Stomach (tissue), 9 donors: ENCODE data around the gene IMPG1. TPM values are rescaled to one million over a fixed set of nuclear protein-coding genes. Genes with fewer than 3 reads are reported as not detected.

Source experiments
- DNase-seq, 2 donors: peaks; one replicate each; pipeline versions ENCODE4 v3.0.0 to v3.0.0-alpha.2; 2013 to 2019
- H3K27ac ChIP-seq, 5 donors: fragments of 200-600 bp in 4 of 5; sonication (generic) in 4 of 5; one replicate each; pipeline ENCODE4 v1.5.1; 2013 to 2019; ENCODE audit warnings: mild to moderate bottlenecking in 1 of 5, moderate library complexity in 1 of 5
- H3K27me3 ChIP-seq, 3 donors: fragments of 200-600 bp; sonication (generic); one replicate each; pipeline ENCODE4 v1.5.1; 2017 to 2019; ENCODE audit warnings: mixed run types in 1 of 3
- H3K36me3 ChIP-seq, 4 donors: fragments of 200-600 bp; sonication (generic); 1 replicate in 3 of 4; 2 replicates in 1 of 4; pipeline ENCODE4 v1.5.1; 2016 to 2019
- H3K4me1 ChIP-seq, 4 donors: fragments of 200-600 bp; sonication (generic); one replicate each; pipeline ENCODE4 v1.5.1; 2016 to 2019
- H3K4me3 ChIP-seq, 4 donors: fragments of 200-600 bp; sonication (generic) in 3 of 4; one replicate each; pipeline ENCODE4 v1.5.1; 2016 to 2019; ENCODE audit warnings: mild to moderate bottlenecking in 1 of 4
- H3K9me3 ChIP-seq, 4 donors: fragments of 200-600 bp; sonication (generic); one replicate each; pipeline ENCODE4 v1.5.1; 2016 to 2019
- CTCF ChIP-seq, 7 experiments: fragments of 450-650 bp in 4 of 7; fragments of 200-600 bp in 3 of 7; sonication (generic) in 3 of 7; IDR thresholded peaks; one replicate each; pipeline ENCODE4 v1.5.1; 2016 to 2019; ENCODE audit warnings: antibody characterized with exemption in 7 of 7, control low read depth in 2 of 7, mild to moderate bottlenecking in 1 of 7
- EP300 ChIP-seq: sonication (generic); formaldehyde crosslinking; IDR thresholded peaks from one replicate; pipeline ENCODE4 v1.6.1; 2017; ENCODE audit warnings: antibody characterized with exemption
- POLR2A ChIP-seq, 4 donors: fragments of 450-650 bp; IDR thresholded peaks; one replicate each; pipeline ENCODE4 v1.6.1; 2016; ENCODE audit warnings: antibody characterized with exemption in 4 of 4, control low read depth in 2 of 4, mild to moderate bottlenecking in 1 of 4, moderate library complexity in 1 of 4
- POLR2AphosphoS5 ChIP-seq, 3 donors: sonication (generic); formaldehyde crosslinking; IDR thresholded peaks; one replicate each; pipeline ENCODE4 v1.6.1; 2016; ENCODE audit warnings: antibody characterized with exemption in 3 of 3
- WGBS, 5 donors: extraction: QIAGEN DNeasy Blood & Tissue Kit in 3 of 5; methylation state at CpG; one replicate each; pipeline versions ENCODE4 v1.1.5 to v1.1.7; 2013 to 2018; 5-methylcytosine and 5-hydroxymethylcytosine counted together
- intact Hi-C: fragments of 100-400 bp; cut with DNase I; formaldehyde crosslinking; loops from one replicate; pipeline ENCODE4 v1.15.1; 2023; ENCODE audit warnings: low total_unique reads
- polyA plus RNA-seq, 3 donors: library from polyadenylated mRNA; stranded (reverse); fragments of 200-250 nt; gene quantifications; one replicate each; pipeline ENCODE4 v1.2.3, GENCODE V29; 2013
- total RNA-seq, 5 donors: library from RNA; depleted of rRNA; stranded (reverse); fragments of >200 nt; gene quantifications; one replicate each; pipeline versions ENCODE4 v1.1.0 to v1.2.3, GENCODE V29; 2014 to 2016
- donor health status: healthy with polysubstance abuse.
- donor health status: Bipolar disorder and iron deficiency.
- donor health status: healthy.

The IMPG1 gene
- total and polyA plus RNA-seq, 8 donors: not detected

GRCh38 chr6:75940564-75940963 is 131.9 kb downstream of the IMPG1 start:
- DNase-seq: no peak
- H3K27ac ChIP-seq: no peak overlapping the region
- peaks cover 0 to under 1% (median under 1%) of the 10 kb centered on the region in 4 donors for H3K4me1 ChIP-seq
- no peak for TF ChIP-seq POLR2A (IDR thresholded peaks at IDR 0.05)
- TF ChIP-seq CTCF (IDR thresholded peaks at IDR 0.05): no peak
- no peak for TF ChIP-seq EP300
- TF ChIP-seq POLR2AphosphoS5 (IDR thresholded peaks at IDR 0.05): no peak
- no peak overlapping the region for H3K4me3 ChIP-seq
- H3K36me3 ChIP-seq: no peaks in the 10 kb centered on the region
- 54 to 73% (median 64%) methylated on average over 4 of the region's 4 CpGs for WGBS, 5 donors
- intact Hi-C loops: no loop called here
- no peaks in the 10 kb centered on the region for H3K9me3 ChIP-seq
- peaks cover 0 to 13% (median 0%) of the 10 kb centered on the region in 3 donors for H3K27me3 ChIP-seq

GRCh38 chr6:75937846-75938245 is 134.6 kb downstream of the IMPG1 start:
- no peak for DNase-seq
- no peaks in the 10 kb centered on the region for H3K36me3 ChIP-seq
- TF ChIP-seq POLR2AphosphoS5 (IDR thresholded peaks at IDR 0.05): no peak
- TF ChIP-seq CTCF (IDR thresholded peaks at IDR 0.05): no peak
- TF ChIP-seq EP300: no peak
- TF ChIP-seq POLR2A (IDR thresholded peaks at IDR 0.05): no peak
- intact Hi-C loops: loop anchor here (5.0 to 10.0 kb wide), 2 partner anchors 417 to 1519 kb away; no protein-coding TSS in a partner anchor
- H3K27ac ChIP-seq: no peak overlapping the region
- H3K4me1 ChIP-seq: peaks cover 6 to 14% (median 12%) of the 10 kb centered on the region in 4 donors
- peaks cover 0 to 9% (median 5%) of the 10 kb centered on the region in 3 donors for H3K27me3 ChIP-seq
- H3K9me3 ChIP-seq: no peaks in the 10 kb centered on the region
- 58 to 79% (median 70%) methylated on average over 2 of the region's 2 CpGs for WGBS, 5 donors
- H3K4me3 ChIP-seq: no peak overlapping the region

GRCh38 chr6:75936682-75937081 is 135.8 kb downstream of the IMPG1 start:
- WGBS, 5 donors: 79 to 87% (median 81%) methylated on average over 3 of the region's 3 CpGs
- H3K4me3 ChIP-seq: no peak overlapping the region
- H3K27me3 ChIP-seq: peaks cover 0 to 9% (median 5%) of the 10 kb centered on the region in 3 donors
- H3K36me3 ChIP-seq: no peaks in the 10 kb centered on the region
- no peak for TF ChIP-seq CTCF (IDR thresholded peaks at IDR 0.05)
- peaks cover 6 to 14% (median 12%) of the 10 kb centered on the region in 4 donors for H3K4me1 ChIP-seq
- H3K9me3 ChIP-seq: no peaks in the 10 kb centered on the region
- DNase-seq: no peak
- intact Hi-C loops: loop anchor here (5.0 to 10.0 kb wide), 2 partner anchors 418 to 1521 kb away; no protein-coding TSS in a partner anchor
- no peak overlapping the region for H3K27ac ChIP-seq

GRCh38 chr6:75935473-75935793 is 137.0 kb downstream of the IMPG1 start:
- Histone ChIP-seq H3K9me3 (no peaks in the 10 kb centered on the region), H3K4me1 (peaks cover 6 to 14% (median 12%) of the 10 kb centered on the region in 4 donors), H3K27me3 (peaks cover 0 to 9% (median 5%) of the 10 kb centered on the region in 3 donors), H3K4me3 (peak overlapping the region; percentile 29 to 44 (median 38)), H3K27ac (no peak overlapping the region), H3K36me3 (no peaks in the 10 kb centered on the region)
- 35 to 92% (median 40%) methylated on average over 4 to 12 of the region's 12 CpGs for WGBS, 5 donors
- intact Hi-C loops: loop anchor here (5.0 to 10.0 kb wide), 2 partner anchors 419 to 1522 kb away; no protein-coding TSS in a partner anchor
- DNase-seq: no peak
- TF ChIP-seq CTCF (IDR thresholded peaks at IDR 0.05) (no peak), POLR2AphosphoS5 (IDR thresholded peaks at IDR 0.05) (no peak), EP300 (no peak), POLR2A (IDR thresholded peaks at IDR 0.05) (no peak)
